AG09319 (cell line): ENCODE results near the gene GRIK1.

Experiments
- DNase-seq: peaks from one replicate; pipeline ENCODE4 v3.0.0-alpha.2; 2010; ENCODE audit warnings: low read depth; ENCODE audit errors: extremely low read depth
- TF ChIP-seq, protein P1 (sequence below): IDR thresholded peaks from 2 replicates; pipeline ENCODE4 v1.5.1; 2011; ENCODE audit warnings: low read depth, mild to moderate bottlenecking, inconsistent platforms, low read length, moderate library complexity

GRIK1 gene

GRCh38 chr21:29557200-29557599 lies 382.6 kb downstream of the GRIK1 start:
- DNase-seq, result no peak
- TF ChIP-seq, protein P1, sequence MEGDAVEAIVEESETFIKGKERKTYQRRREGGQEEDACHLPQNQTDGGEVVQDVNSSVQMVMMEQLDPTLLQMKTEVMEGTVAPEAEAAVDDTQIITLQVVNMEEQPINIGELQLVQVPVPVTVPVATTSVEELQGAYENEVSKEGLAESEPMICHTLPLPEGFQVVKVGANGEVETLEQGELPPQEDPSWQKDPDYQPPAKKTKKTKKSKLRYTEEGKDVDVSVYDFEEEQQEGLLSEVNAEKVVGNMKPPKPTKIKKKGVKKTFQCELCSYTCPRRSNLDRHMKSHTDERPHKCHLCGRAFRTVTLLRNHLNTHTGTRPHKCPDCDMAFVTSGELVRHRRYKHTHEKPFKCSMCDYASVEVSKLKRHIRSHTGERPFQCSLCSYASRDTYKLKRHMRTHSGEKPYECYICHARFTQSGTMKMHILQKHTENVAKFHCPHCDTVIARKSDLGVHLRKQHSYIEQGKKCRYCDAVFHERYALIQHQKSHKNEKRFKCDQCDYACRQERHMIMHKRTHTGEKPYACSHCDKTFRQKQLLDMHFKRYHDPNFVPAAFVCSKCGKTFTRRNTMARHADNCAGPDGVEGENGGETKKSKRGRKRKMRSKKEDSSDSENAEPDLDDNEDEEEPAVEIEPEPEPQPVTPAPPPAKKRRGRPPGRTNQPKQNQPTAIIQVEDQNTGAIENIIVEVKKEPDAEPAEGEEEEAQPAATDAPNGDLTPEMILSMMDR, result no peak

GRCh38 chr21:29555601-29556000 lies 384.2 kb downstream of the GRIK1 start:
- TF ChIP-seq, protein P1, result no peak
- DNase-seq, result no peak

GRCh38 chr21:29550205-29550604 lies 389.6 kb downstream of the GRIK1 start:
- TF ChIP-seq, protein P1, result no peak
- no peak for DNase-seq

- TF ChIP-seq, protein P1, result no peak
- DNase-seq, result no peak
Measured at GRCh38 chr21:29549614-29550013, 390.2 kb downstream of the GRIK1 start.

GRCh38 chr21:29547998-29548397 lies 391.8 kb downstream of the GRIK1 start:
- TF ChIP-seq, protein P1, result no peak
- DNase-seq, result no peak

DNA sequence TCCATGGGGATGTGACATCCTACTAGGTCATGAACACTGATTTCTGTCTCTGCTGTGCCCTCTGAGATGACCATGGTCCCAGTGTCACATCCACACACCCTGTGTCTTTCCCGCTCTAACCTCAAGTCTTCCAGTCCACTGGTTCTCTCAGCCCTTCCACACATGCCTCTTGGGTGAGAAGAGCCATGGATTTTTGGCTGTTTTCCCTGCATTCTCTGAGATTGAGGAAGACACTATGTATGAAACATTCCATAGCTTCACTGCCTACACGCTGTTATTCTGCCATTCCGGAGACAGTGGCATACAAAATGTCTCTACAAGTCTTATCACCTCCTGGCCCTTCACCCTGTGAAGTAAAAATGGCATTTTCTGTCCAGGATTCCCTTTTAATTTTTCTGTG lies 393.7 kb downstream of the GRIK1 start:
- no peak for DNase-seq

DNA sequence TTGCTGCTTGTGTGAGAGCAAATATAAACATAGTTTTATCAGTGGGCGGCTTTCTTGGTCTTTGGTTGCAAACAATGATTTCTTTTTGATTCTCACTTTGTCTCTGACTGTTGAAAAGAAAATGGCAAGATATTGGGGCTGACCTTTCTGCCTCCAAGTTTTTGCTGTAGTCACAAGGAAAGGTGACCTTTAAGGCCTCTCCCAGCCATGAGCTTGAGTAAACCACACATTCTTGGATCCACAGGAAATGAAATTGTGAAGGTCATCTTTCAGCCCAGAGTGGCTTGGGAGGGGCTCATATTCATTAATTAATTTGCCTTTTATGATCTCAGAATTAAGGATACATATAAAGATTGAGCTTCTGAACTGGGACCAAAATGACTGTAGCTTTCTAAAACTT lies 399.5 kb downstream of the GRIK1 start:
- TF ChIP-seq, protein P1, result no peak
- no peak for DNase-seq

More for the DNA sequence above, 393.7 kb downstream of the GRIK1 start:
- TF ChIP-seq, protein P1, result no peak

DNA sequence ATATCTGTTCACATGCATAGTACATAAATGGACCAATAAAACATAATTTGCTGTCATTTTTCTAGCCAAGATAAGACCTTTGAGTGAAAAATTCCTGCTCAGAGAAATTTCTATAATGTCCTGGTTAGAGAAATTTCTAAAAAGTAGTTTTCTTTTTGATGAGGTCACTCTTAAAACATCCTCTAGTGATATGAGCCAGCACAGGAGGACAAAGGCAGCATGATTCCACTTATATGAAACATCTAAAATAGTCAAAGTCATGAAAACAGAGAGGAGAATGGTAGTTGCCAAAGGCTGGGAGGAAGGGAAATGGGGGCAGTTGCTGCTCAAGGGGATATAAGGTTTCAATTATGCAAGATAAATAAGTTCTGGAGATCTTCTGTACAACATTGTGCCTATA lies 401.7 kb downstream of the GRIK1 start:
- no peak for DNase-seq
- TF ChIP-seq, protein P1, result no peak
